T47D (cell line): ENCODE results near the gene FSD2.
"Not testable (repeated sequence)": the region's sequence is repeated elsewhere in the genome, so short reads cannot be mapped to it uniquely, and the experiment has no call there.

Source experiments
- DNase-seq, 2 experiments: peaks; one replicate each; pipeline versions ENCODE4 v3.0.0 to v3.0.0-alpha.2; 2011 to 2012; ENCODE audit warnings: low read depth in 1 of 2, low spot score in 1 of 2
- JUND ChIP-seq: IDR thresholded peaks from 2 replicates; pipeline ENCODE4 v1.6.1; 2012; ENCODE audit warnings: low read depth
- in situ Hi-C: cut with HindIII; loops from 2 replicates; pipeline ENCODE4 v1.10.0; 2016; ENCODE audit warnings: low sequenced_read_pairs, low pct_unique_long_range_greater_than_20kb

FSD2 gene

DNA sequence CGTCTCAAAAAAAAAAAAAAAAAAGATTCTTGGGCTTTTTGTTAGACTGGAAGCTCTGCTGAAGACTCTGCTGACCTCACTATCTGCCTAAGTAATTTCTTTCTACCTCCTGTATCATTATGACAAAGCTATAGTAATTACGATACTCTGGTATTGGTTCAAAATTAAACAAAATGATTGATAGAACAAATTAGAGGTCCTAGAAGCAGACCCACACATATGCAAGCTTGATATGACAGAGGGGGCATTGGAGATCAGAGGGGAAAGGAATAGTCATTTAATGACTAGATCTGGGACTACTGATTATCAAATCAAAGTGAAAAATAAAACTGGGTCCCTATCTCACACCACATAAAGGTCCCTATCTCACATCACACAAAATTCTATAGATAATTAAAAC, 74.3 kb downstream of the FSD2 start:
- in situ Hi-C loops, result no loop called here
- no peak for DNase-seq
- TF ChIP-seq JUND, result no peak

- no peak for TF ChIP-seq JUND
- no peak for DNase-seq
Measured at GRCh38 chr15:82730022-82730530, 75.8 kb downstream of the FSD2 start.

DNA sequence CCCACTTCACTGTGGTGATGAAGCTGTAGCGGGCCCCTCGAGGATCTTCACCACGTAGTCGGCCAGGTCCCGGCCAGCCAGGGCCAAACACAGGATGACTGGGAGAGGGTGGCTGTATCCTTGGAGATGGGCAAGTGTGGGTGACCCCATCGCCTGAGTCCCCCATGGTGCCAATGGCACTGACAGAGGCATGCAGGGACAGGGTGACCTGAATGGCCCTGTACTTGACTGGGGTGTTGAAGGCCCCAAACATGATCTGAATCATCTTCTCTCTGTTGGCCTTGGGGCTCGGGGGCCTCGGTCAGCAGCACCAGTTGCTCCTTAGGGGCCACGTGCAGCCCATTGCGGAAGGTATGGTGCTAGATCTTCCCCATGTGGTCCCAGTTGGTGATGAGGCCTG, 79.1 kb downstream of the FSD2 start:
- no peak for TF ChIP-seq JUND
- in situ Hi-C loops, result no loop called here
- DNase-seq, result no peak

More at GRCh38 chr15:82730022-82730530, 75.8 kb downstream of the FSD2 start:
- in situ Hi-C loops, result no loop called here

- no peak for DNase-seq
- in situ Hi-C loops, result no loop called here
- no peak for TF ChIP-seq JUND
Measured at GRCh38 chr15:82715003-82715402, 90.9 kb downstream of the FSD2 start.

DNA sequence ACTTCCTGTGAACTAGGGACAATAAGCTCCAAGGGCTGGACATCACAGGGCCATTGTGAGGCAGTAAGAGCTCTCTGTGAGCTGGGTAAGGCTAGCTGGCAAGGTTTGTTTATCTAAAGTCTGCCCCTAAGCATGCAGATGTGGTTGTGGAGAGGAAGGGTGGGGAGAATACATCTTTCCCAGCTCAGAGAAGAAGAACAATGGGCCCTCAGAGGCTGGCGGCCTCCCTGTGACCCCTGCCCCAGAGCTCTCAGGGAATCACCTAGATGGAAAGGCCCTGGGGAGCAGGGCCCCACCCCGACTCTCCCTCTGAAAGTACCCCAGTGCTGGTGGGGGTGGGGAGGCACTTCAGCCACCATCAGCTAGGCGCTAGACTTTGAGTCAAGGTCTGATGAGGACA, 91.9 kb downstream of the FSD2 start:
- TF ChIP-seq JUND, result no peak
- in situ Hi-C loops, result no loop called here
- DNase-seq, result no peak

DNA sequence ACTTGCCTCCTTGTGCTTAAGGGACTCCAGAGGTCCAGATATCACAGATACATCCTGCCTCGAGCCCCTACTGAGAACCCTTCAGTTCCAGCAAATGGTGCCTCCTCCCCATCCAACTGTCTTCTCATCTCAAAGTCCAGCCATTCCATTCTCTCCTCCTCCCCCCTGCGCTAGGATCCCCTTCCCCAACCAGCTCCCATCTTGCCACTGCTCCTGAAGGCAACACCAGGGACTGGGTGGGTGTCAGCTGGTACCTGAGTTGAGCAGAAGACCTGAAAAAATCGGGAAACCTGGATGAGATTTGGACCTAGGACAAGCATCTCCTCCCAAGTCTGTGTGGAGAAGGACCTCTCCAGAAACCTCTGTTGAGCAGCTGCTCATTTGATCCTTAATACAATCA, 93.8 kb downstream of the FSD2 start:
- DNase-seq, result no peak
- in situ Hi-C loops, result no loop called here
- no peak for TF ChIP-seq JUND

GRCh38 chr15:82710926-82711490, 94.9 kb downstream of the FSD2 start:
- TF ChIP-seq JUND, result no peak
- in situ Hi-C loops, result no loop called here
- DNase-seq, result no peak

- in situ Hi-C loops, result no loop called here
- DNase-seq, result peak in 1 of 2 experiments; percentile 7
- TF ChIP-seq JUND, result no peak
Measured at GRCh38 chr15:82710208-82710555, 95.7 kb downstream of the FSD2 start.

DNA sequence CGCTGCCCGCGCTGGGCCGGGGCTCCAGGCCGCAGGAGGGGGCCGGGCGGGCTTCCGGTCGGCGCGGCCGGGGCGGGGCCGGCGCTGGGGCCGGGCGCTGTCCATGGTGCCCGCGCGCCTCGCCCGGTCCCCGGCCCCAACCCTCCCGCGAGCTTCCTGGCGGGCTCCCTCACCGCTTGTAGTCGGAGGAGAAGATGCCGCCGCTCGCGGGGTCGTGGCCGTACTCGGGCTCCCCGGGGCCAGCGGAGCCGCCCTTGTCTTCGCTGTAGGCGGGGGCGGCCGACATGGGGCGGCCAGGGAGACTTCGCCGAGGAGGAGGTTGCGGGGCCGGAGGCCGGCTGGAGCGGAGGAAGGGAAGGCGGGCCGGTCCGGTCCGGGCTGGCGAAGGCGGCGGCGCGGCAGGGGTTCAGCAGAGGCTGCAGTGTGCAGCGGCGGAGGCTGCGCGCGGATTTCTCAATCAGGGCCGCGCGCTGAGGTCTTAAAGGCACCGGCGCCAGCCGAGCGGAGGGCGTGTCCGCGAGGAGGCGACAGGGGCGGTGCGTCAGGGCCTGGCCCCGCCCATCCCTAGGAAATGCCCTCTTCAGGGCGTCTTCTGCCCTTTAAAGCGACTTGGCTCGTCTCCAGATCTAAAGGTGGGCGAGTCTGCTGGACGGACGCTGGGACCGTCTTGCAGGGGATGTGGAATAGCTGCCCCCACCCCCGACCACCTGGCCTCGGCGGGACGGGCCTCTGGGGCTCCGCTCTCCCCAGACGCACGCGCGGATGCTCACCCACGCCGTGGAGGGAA, 96.3 kb downstream of the FSD2 start, which contains the start of gene AP3B2:
TSS of gene AP3B2 (minus strand) at position 455 of the 787 bp plus-strand sequence. CDS start at position 286, 169 bp downstream.
- DNase-seq, result peak; percentile 78 to 91
- no peak for TF ChIP-seq JUND
- in situ Hi-C loops, result no loop called here

DNA sequence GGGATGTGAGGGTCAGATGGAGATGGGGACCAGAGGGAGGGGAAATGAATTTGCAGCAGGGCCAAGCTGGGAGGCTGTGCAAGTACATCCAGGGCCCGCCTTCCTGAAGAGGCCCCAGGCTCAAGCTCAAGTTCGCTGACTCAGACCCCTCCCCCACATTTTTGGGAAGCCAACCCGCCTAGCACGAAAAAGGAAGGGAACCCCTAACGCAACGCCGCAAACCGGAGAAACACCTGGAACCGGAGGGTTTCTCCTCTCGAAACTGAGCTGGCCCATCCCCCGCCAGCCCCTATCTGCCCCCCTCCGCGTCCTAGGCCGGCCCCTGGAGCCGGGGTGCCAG, 96.8 kb downstream of the FSD2 start:
- in situ Hi-C loops, result no loop called here
- TF ChIP-seq JUND, result no peak
- no peak for DNase-seq

DNA sequence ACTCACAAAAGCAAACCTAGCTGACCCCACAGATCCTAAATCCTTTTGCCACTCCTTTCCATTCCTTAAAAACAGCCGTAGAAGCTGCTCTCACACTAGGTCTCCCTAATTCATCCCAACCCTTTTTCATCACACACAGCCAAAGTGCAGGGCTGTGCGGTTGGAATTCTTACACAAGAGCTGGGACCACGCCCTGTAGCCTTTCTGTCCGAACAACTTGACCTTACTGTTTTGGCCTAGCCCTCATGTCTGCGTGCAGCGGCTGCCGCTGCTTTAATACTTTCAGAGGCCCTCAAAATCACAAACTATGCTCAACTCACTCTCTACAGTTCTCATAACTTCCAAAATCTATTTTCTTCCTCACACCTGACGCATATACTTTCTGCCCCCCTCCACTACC, 100.0 kb downstream of the FSD2 start:
- in situ Hi-C loops, result not testable (repeated sequence)

More for the DNA sequence above, 100.0 kb downstream of the FSD2 start:
- DNase-seq, result not testable (repeated sequence)
